Measurements from ENCODE around the gene NNT.

NNT gene

DNA sequence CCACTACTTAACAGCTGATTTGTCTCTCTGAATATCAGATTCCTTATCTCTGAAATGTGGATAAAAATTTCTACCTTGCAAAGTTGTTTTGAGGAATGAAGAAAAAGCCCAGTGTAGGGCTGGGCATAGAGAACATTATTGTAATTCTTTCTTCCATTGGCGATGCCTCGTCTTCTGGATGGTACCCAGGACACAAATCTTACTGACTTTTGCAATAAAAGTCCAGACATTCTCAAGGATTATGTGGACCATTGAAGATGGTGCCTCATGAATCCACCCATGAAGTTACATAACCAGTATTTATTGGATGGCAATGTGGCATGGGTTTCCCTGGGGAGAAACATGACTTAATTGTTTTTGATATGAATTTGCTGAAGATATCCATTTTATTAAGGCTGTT lies 33.1 kb downstream of the NNT start:
- DNase-seq (ENCODE audit: insufficient read length) (no peak), FAIRE-seq (no peak)
- TF ChIP-seq TAF1 (IDR thresholded peaks at IDR 0.05; ENCODE audit: borderline replicate concordance, low read depth, low read length), result no peak
- no peak for TF ChIP-seq POLR2AphosphoS5 (IDR thresholded peaks at IDR 0.05; ENCODE audit: low read depth, low read length)
- no peak for TF ChIP-seq POLR2A (IDR thresholded peaks at IDR 0.05; ENCODE audit: low read depth, low read length)

DNA sequence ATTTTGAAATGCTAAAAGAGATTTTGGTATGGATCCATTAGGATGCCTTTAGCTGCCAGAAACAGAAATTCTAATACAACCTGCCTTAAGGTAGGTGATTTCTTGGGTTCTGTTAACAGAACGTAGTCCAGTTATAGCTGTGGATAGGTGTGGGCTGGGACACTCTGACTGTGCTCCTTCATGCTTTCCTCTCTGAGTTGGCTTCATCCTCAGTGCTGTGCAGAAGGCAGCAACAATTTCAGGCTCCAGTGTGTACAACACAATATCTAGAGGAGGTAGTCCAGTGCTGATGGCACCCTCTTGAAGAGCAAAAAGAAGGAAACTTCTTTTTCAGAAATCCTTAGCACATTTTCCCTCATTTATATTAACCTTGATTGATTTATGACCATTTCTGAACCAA lies 34.4 kb downstream of the NNT start:
- TF ChIP-seq POLR2A (IDR thresholded peaks at IDR 0.05; ENCODE audit: low read depth, low read length) (no peak), POLR2AphosphoS5 (IDR thresholded peaks at IDR 0.05; ENCODE audit: low read depth, low read length) (no peak), TAF1 (IDR thresholded peaks at IDR 0.05; ENCODE audit: borderline replicate concordance, low read depth, low read length) (no peak)
- no peak for FAIRE-seq
- no peak for DNase-seq (ENCODE audit: insufficient read length)

DNA sequence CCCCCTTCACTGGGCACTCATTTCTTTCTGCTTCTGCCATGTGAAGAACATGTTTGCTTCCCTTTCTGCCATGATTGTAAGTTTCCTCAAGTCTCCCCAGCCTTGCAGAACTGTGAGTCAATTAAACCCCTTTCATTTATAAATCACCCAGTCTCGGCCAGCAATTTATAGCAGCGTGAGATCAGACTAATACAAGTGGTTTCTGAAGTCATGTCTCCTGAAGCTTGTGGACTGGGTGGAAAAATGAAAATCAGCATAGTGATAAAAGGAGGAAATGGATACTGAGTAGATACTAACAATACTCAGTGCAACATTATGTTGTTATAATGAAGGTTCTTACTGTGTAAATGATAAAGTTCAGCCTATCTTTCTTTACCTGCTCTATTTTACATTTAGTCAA lies 35.1 kb downstream of the NNT start:
- TF ChIP-seq TAF1 (IDR thresholded peaks at IDR 0.05; ENCODE audit: borderline replicate concordance, low read depth, low read length), result no peak
- TF ChIP-seq POLR2A (IDR thresholded peaks at IDR 0.05; ENCODE audit: low read depth, low read length), result no peak
- TF ChIP-seq POLR2AphosphoS5 (IDR thresholded peaks at IDR 0.05; ENCODE audit: low read depth, low read length), result no peak
- FAIRE-seq, result peak; percentile 66
- DNase-seq (ENCODE audit: insufficient read length), result no peak

DNA sequence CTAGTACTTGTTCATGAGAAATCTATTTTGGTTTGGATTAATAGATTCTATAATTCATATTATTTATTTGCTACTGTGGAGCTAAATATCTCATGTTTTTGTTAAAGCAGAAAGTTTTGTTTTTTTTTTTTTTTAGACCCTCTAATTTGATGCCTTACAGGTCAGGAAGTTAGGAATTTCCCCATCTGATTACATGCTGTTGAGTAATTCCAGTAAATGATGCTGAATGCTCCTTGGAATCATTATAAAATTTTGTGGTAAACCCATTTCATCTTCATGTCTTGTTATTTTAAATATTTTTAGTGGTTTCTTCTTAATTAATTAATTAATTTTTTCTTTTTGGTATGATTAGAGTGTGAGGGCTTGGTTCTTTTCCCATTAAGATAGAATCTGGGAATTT lies 35.6 kb downstream of the NNT start:
- DNase-seq (ENCODE audit: insufficient read length), result no peak
- FAIRE-seq, result no peak
- TF ChIP-seq POLR2A (IDR thresholded peaks at IDR 0.05; ENCODE audit: low read depth, low read length), result no peak
- TF ChIP-seq TAF1 (IDR thresholded peaks at IDR 0.05; ENCODE audit: borderline replicate concordance, low read depth, low read length), result no peak
- no peak for TF ChIP-seq POLR2AphosphoS5 (IDR thresholded peaks at IDR 0.05; ENCODE audit: low read depth, low read length)

DNA sequence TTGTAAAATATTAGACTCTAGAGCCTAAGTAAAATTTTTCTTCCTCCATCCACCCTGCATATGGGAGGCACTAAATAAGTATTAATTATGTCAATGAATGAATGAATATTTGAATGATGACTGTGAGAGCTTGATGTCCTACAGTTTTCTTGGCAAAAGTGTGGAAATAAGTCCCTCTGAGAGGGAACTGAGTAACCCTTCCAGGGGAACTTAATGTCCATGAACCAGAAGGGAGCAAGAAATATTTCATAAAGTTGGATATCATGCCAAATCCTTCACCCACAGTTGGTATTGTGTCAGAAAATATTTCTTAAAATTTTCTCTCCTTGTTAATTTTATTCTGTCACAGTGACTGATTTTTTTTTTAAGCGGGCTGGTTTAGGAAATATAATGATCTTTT lies 36.6 kb downstream of the NNT start:
- FAIRE-seq (no peak), DNase-seq (ENCODE audit: insufficient read length) (no peak)
- TF ChIP-seq POLR2A (IDR thresholded peaks at IDR 0.05; ENCODE audit: low read depth, low read length) (no peak), TAF1 (IDR thresholded peaks at IDR 0.05; ENCODE audit: borderline replicate concordance, low read depth, low read length) (no peak), POLR2AphosphoS5 (IDR thresholded peaks at IDR 0.05; ENCODE audit: low read depth, low read length) (no peak)

DNA sequence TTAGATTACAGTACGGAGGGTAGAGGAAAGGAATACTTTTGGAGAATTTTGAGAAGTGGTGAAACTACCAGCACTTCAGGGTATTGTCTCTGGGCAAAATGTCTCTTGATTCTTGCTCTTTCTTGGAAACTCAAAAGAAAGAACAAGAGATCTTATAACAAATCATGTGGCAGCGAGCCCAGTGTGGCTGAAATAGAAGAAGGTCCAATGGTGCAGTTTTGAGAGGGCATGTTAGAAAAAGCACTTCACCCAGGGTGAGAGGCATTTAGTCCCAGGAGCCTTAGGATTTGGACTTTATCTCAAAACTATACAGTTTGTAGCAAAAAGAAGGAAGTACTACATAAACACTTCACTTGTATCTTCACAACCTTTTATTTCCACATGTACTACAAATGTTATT lies 39.4 kb downstream of the NNT start:
- DNase-seq (ENCODE audit: insufficient read length) (no peak), FAIRE-seq (no peak)
- no peak for TF ChIP-seq POLR2A (IDR thresholded peaks at IDR 0.05; ENCODE audit: low read depth, low read length)
- TF ChIP-seq POLR2AphosphoS5 (IDR thresholded peaks at IDR 0.05; ENCODE audit: low read depth, low read length), result no peak
- no peak for TF ChIP-seq TAF1 (IDR thresholded peaks at IDR 0.05; ENCODE audit: borderline replicate concordance, low read depth, low read length)

DNA sequence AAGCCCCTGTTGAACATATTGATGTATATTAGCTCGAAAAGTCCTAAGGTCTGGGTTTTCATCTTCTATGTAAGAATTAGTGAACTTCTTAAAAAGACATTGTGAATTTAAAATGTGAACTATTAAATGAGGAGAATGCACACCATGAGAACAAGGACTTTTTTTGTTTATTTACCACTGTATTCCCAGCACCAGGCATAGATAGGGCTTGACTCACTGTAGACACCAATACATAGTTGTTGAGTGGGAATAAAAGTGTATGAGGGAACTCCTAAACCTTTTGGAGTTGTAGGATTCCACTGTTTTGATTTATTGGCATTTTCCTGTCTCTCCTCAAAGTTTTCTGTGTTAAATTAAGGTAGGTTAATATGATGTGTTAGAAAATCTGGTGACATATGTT lies 40.3 kb downstream of the NNT start:
- TF ChIP-seq TAF1 (IDR thresholded peaks at IDR 0.05; ENCODE audit: borderline replicate concordance, low read depth, low read length) (no peak), POLR2A (IDR thresholded peaks at IDR 0.05; ENCODE audit: low read depth, low read length) (no peak), POLR2AphosphoS5 (IDR thresholded peaks at IDR 0.05; ENCODE audit: low read depth, low read length) (no peak)
- DNase-seq (ENCODE audit: insufficient read length) (no peak), FAIRE-seq (no peak)

DNA sequence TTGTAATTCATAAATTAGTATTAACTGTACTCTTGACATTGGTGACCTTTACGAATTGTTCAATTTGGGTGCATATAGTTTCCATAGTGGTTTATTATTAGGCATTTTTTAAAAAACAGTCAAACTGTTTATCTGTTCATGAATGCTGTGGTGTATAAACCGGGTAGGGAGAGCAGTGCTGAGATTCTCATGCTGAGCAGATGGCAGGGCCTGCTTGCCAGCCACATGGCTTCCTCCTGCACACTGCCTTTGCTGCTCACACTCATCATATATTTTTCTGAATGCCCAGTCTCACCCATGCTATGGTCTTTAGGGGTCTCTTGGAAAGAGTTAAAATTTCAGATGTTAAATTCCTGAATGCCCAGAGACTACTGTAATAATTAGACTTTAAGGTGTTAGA lies 40.8 kb downstream of the NNT start:
- DNase-seq (ENCODE audit: insufficient read length) (no peak), FAIRE-seq (no peak)
- no peak for TF ChIP-seq POLR2A (IDR thresholded peaks at IDR 0.05; ENCODE audit: low read depth, low read length)
- no peak for TF ChIP-seq TAF1 (IDR thresholded peaks at IDR 0.05; ENCODE audit: borderline replicate concordance, low read depth, low read length)
- no peak for TF ChIP-seq POLR2AphosphoS5 (IDR thresholded peaks at IDR 0.05; ENCODE audit: low read depth, low read length)

DNA sequence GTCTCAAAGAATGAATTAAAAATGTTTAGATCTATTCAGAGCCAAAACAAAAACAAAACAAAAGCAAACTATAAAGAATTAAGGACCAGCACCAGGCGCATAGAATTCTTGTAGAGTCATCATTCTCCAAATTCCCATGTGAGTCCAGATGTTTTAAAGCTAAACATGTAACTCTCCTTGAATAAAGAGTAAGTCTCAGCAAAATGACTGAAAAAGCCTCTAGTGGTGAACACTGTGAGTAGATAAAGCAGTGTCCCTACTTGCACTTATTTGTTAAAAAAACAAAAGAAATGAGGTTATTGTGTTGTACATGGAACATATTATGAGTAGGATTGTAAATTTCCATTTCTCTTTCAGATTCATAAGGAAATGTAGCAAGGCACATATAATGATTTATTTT lies 44.0 kb downstream of the NNT start:
- FAIRE-seq (peak; percentile 5), DNase-seq (ENCODE audit: insufficient read length) (no peak)
- TF ChIP-seq TAF1 (IDR thresholded peaks at IDR 0.05; ENCODE audit: borderline replicate concordance, low read depth, low read length) (no peak), POLR2A (IDR thresholded peaks at IDR 0.05; ENCODE audit: low read depth, low read length) (no peak), POLR2AphosphoS5 (IDR thresholded peaks at IDR 0.05; ENCODE audit: low read depth, low read length) (no peak)

DNA sequence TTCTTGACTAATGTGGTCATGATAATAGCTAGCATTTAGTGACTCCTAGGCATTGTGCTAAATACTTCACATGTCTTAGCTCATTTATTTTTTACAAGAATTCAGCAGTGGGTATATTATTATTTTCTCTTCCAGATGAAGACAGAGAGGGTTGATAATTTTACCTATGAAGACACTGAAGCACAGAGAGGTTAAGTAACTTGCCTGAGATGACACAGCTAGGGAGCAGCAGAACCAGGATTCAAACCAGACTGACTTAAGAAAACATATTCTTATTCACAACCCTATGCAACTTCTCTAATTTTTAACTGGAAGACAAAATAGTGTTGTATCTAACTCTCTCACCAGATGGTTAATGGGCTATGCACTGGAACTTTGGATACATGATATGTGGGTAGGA lies 44.8 kb downstream of the NNT start:
- DNase-seq (ENCODE audit: insufficient read length) (no peak), FAIRE-seq (no peak)
- TF ChIP-seq TAF1 (IDR thresholded peaks at IDR 0.05; ENCODE audit: borderline replicate concordance, low read depth, low read length) (no peak), POLR2AphosphoS5 (IDR thresholded peaks at IDR 0.05; ENCODE audit: low read depth, low read length) (no peak), POLR2A (IDR thresholded peaks at IDR 0.05; ENCODE audit: low read depth, low read length) (no peak)

DNA sequence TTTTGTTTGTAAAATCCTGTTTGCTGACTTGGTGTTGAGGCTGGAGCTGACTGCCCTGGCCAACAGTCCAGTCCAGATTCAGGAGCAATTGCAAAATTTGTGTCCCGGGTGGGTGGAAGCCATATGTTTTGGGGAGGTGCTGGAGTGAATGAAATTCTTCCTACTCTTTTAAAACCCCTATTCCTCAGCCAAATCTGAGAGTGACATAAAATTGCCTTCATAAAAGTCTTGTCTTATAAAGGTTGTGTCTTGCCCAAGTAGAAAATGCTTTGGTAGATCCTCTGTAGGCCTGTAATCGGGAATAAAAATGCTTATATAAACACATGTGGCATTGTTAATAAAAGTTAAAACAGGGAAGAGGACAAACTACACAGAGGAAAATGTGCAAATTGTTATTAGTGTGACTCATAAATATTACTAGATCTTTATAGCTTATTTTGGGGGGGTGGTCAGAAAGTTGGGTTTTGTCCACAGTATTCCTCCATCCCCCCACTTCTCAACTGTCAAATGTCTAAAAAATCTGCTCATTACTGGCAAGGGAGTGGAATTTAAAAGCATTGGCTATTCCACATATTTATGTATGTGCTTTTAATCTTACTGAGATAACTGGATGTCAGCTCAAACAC lies 45.6 kb downstream of the NNT start:
- DNase-seq (ENCODE audit: insufficient read length) (no peak), FAIRE-seq (no peak)
- no peak for TF ChIP-seq TAF1 (IDR thresholded peaks at IDR 0.05; ENCODE audit: borderline replicate concordance, low read depth, low read length)
- no peak for TF ChIP-seq POLR2AphosphoS5 (IDR thresholded peaks at IDR 0.05; ENCODE audit: low read depth, low read length)
- no peak for TF ChIP-seq POLR2A (IDR thresholded peaks at IDR 0.05; ENCODE audit: low read depth, low read length)

DNA sequence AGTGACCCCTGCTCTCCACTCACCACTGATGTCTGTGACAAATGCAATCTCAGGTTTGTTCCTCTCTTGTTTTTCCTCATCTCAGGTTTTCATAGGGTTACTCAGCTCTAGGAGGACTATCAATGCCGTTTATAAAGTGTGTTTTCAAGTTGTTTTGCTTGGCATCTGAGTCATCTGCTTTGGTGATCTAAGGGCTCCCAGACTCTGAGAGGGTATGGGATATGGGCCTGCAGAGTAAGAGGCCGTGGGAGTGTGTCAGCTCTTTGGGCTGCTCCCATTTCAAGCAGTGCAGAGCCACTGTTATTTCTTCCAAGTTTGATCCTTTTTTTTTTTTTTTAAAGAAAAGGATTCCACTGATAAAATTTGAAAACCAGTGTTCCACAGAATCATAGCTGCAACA lies 46.3 kb downstream of the NNT start:
- FAIRE-seq, result no peak

More for the DNA sequence above, 46.3 kb downstream of the NNT start:
- TF ChIP-seq POLR2A (IDR thresholded peaks at IDR 0.05; ENCODE audit: low read depth, low read length), result no peak
- no peak for TF ChIP-seq POLR2AphosphoS5 (IDR thresholded peaks at IDR 0.05; ENCODE audit: low read depth, low read length)
- TF ChIP-seq TAF1 (IDR thresholded peaks at IDR 0.05; ENCODE audit: borderline replicate concordance, low read depth, low read length), result no peak
- no peak for DNase-seq (ENCODE audit: insufficient read length)
